Measurements from ENCODE around the gene AGBL5. TPM values are rescaled to one million over a fixed set of nuclear protein-coding genes. Genes with fewer than 3 reads are reported as not detected.

Gene AGBL5
- total and polyA plus RNA-seq, 12 donors = 4.2 to 16.8 (median 10.4) TPM

DNA sequence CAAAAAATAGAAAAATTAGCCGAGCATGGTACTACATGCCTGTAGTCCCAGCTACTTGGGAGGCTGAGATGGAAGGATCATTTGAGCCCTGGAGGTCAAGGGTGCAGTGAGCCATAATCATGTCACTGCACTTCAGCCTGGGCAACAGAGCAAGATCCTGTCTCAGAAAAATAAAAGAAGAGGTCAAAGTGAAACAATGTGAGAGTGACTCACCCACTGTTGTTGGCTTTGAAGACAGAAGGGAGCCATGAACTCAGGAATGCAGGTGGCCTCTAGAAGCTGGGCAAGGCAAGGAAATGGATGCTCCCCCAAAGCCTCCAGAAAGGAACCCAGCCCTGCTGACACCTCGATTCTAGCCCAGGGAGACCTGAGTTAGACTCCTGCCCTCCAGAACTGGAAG, 22.4 kb upstream of the AGBL5 start:
- no peak for TF ChIP-seq CTCF (IDR thresholded peaks at IDR 0.05)
- Histone ChIP-seq H3K27ac (no peak overlapping the region), H3K4me1 (peaks cover 0 to 19% (median 12%) of the 10 kb centered on the region in 9 donors), H3K9me3 (no peaks in the 10 kb centered on the region), H3K27me3 (no peaks in the 10 kb centered on the region), H3K4me3 (no peak overlapping the region), H3K36me3 (peaks cover 0 to 52% (median 4%) of the 10 kb centered on the region in 9 donors)
- ATAC-seq (no peak), DNase-seq (no peak)
- WGBS, 2 donors = 83 to 89% methylated on average over 2 of the region's 2 CpGs
- intact Hi-C loops (cut with DNase I) = loop anchor here in 1 of 10 donors (10.0 kb wide), 1 partner anchor 184 kb away; the partner anchor contains the start of gene DPYSL5

DNA sequence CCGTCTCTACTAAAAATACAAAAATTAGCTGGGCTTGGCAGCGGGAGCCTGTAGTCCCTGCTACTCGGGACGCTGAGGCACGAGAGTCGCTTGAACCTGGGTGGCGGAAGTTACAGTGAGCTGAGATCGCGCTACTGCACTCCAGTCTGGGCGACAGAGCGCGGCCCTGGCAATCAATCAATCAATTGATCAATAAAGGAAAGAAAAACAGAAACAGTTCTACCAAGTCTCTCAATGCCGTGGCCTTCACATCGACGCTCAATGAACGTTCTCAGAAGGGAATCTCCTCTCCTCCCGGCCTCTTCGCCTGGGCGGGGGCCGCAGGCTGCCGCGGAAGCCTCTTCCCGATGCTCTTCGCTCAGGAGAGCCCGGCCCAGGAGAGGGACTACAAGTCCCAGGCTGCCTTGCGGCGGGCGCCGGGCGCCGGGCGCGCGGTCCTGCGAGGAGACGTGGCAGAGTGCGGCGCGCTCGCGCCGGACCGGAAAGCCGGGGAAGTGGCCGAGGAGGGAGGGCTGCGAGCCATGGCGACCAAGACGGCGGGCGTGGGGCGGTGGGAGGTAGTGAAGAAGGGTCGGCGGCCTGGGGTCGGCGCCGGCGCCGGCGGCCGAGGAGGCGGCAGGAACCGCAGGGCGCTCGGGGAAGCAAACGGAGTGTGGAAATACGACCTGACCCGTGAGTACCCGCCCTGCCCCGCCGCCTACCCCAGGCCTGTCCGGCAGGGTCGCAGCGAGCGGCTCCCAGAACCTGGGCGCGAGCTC, 18.8 kb upstream of the AGBL5 start, which contains the start of gene TMEM214:
Gene TMEM214, plus strand, starts transcription at position 471 of the 758 bp plus-strand sequence. Its CDS starts 51 bp downstream, at position 522.
- peak; percentile 89 to 92 for DNase-seq
- H3K27me3 ChIP-seq = no peaks in the 10 kb centered on the region
- no peaks in the 10 kb centered on the region for H3K9me3 ChIP-seq
- H3K27ac ChIP-seq = peak within 1 kb of the TSS; percentile 76 to 96 (median 88)
- TF ChIP-seq CTCF (IDR thresholded peaks at IDR 0.05) = peak in 1 of 9 donors; percentile 19
- peaks cover 0 to 47% (median 22%) of the 10 kb centered on the region in 9 donors for H3K36me3 ChIP-seq
- 1% methylated on average over 71 to 76 of the region's 76 CpGs for WGBS, 2 donors
- peak; percentile 97 to 99 (median 98) for ATAC-seq
- peak within 1 kb of the TSS; percentile 68 to 97 (median 86) for H3K4me3 ChIP-seq
- H3K4me1 ChIP-seq = peaks cover 0 to 35% (median 24%) of the 10 kb centered on the region in 9 donors
- intact Hi-C loops (cut with DNase I) = loop anchor here in 7 of 10 donors (2.0 to 10.0 kb wide), 4 partner anchors 50 to 55 kb away; partner anchors contain the start of gene KHK (in 5 of the 7)

- Histone ChIP-seq H3K4me3 (peak overlapping the region; percentile 68 to 97 (median 86)), H3K4me1 (peaks cover 0 to 35% (median 24%) of the 10 kb centered on the region in 9 donors), H3K9me3 (no peaks in the 10 kb centered on the region), H3K36me3 (peaks cover 0 to 51% (median 29%) of the 10 kb centered on the region in 9 donors), H3K27me3 (no peaks in the 10 kb centered on the region), H3K27ac (peak overlapping the region; percentile 76 to 96 (median 88))
- DNase-seq (no peak), ATAC-seq (peak in 6 of 8 donors; percentile 1 to 13 (median 3))
- 6 to 7% methylated on average over 11 of the region's 11 CpGs for WGBS, 2 donors
- no peak for TF ChIP-seq CTCF (IDR thresholded peaks at IDR 0.05)
- intact Hi-C loops (cut with DNase I) = loop anchor here in 7 of 10 donors (2.0 to 10.0 kb wide), 4 partner anchors 49 to 54 kb away; partner anchors contain the start of gene KHK (in 5 of the 7)
Measured at GRCh38 chr2:27033253-27033852, 18.1 kb upstream of the AGBL5 start.

DNA sequence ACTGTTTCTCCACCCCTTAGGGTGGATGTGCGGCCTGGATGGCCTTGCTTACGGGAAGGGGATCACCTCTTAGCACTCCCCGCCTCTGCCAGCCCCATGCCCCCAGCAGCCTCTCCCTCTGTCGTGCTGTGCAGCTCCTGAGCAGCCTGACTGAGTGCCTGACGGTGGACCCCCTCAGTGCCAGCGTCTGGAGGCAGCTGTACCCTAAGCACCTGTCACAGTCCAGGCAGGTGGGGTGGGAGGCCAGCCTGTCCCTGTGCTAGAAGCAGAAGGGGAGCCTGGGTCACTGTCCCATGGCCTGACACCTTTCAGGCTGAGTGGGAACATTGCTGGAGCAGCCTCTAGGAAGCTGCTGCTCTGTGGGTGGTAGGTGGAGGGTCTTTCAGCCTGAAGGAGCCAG, 13.5 kb upstream of the AGBL5 start:
- Histone ChIP-seq H3K27me3 (no peaks in the 10 kb centered on the region), H3K4me1 (peaks cover 0 to 31% (median 19%) of the 10 kb centered on the region in 9 donors), H3K4me3 (no peak overlapping the region), H3K9me3 (no peaks in the 10 kb centered on the region), H3K27ac (no peak overlapping the region), H3K36me3 (peaks cover 0 to 86% (median 59%) of the 10 kb centered on the region in 9 donors)
- no peak for ATAC-seq
- WGBS, 2 donors = 92 to 93% methylated on average over 6 of the region's 6 CpGs
- intact Hi-C loops (cut with DNase I) = loop anchor here in 2 of 10 donors (10.0 kb wide), 1 partner anchor 47 kb away; the partner anchor contains the start of gene KHK (in 2 of the 2)
- DNase-seq = no peak
- no peak for TF ChIP-seq CTCF (IDR thresholded peaks at IDR 0.05)

Data from heart right ventricle (tissue), 16 donors.